ENCODE data around the gene STAG1.
"Not testable (repeated sequence)": the region's sequence is repeated elsewhere in the genome, so short reads cannot be mapped to it uniquely, and the experiment has no call there.

STAG1 gene

GRCh38 chr3:136343873-136344555, 408.2 kb downstream of the STAG1 start:
- H2AFZ ChIP-seq (ENCODE audit: low read depth, low read length, severe bottlenecking) = no peak overlapping the region
- no peak for TF ChIP-seq CTCF (IDR thresholded peaks at IDR 0.05; ENCODE audit: insufficient read depth, low read length, poor library complexity, severe bottlenecking)
- H3K79me2 ChIP-seq (ENCODE audit: insufficient read depth, low read length) = no peaks in the 10 kb centered on the region
- no peaks in the 10 kb centered on the region for H3K9me3 ChIP-seq (ENCODE audit: insufficient read depth, low read length)
- H4K20me1 ChIP-seq (ENCODE audit: low read depth, low read length) = no peaks in the 10 kb centered on the region
- no peaks in the 10 kb centered on the region for H3F3A ChIP-seq (ENCODE audit: insufficient read depth)
- H3K4me2 ChIP-seq (ENCODE audit: low read depth, low read length, poor library complexity, severe bottlenecking) = no peak overlapping the region
- no peak overlapping the region for H3K27ac ChIP-seq (ENCODE audit: low read depth, low read length)
- peaks cover 15% of the 10 kb centered on the region; the same call in 1 of the 2 replicates for H3K36me3 ChIP-seq (ENCODE audit: low read length)
- H3K4me3 ChIP-seq (ENCODE audit: insufficient read depth, low read length, poor library complexity, severe bottlenecking) = no peak overlapping the region
- no peaks in the 10 kb centered on the region for H3K9me2 ChIP-seq (replicated peaks; ENCODE audit: insufficient read depth, low read length)
- no peaks in the 10 kb centered on the region for H3K27me3 ChIP-seq (ENCODE audit: low read length)
- H3K9ac ChIP-seq (ENCODE audit: low read length) = no peak overlapping the region

DNA sequence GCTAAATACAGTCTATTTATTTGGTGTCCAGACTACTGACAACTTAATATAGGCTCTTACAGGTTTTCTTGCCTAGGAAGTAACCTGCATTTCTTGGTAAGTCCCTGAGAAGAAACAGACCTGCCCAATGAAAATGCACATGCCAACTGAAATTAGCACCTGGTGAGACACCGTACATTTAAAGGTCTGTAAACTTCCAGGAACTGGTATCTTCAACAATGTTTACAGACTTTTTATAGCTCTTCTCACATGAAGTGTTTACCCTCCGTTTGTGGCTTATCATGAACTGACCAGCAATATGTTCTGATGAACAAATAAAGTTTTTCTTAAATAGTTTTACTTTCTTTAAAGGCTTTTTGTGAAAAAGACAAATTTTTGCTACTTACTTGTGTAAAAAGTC, 408.7 kb downstream of the STAG1 start:
- H3K27ac ChIP-seq (ENCODE audit: low read depth, low read length) = no peak overlapping the region
- no peak overlapping the region for H3K4me2 ChIP-seq (ENCODE audit: low read depth, low read length, poor library complexity, severe bottlenecking)
- no peak overlapping the region for H3K4me3 ChIP-seq (ENCODE audit: insufficient read depth, low read length, poor library complexity, severe bottlenecking)
- peaks cover 10% of the 10 kb centered on the region; the same call in 1 of the 2 replicates for H3K36me3 ChIP-seq (ENCODE audit: low read length)
- no peaks in the 10 kb centered on the region for H3K79me2 ChIP-seq (ENCODE audit: insufficient read depth, low read length)
- no peak overlapping the region for H3K9ac ChIP-seq (ENCODE audit: low read length)
- H2AFZ ChIP-seq (ENCODE audit: low read depth, low read length, severe bottlenecking) = no peak overlapping the region
- H3K9me2 ChIP-seq (replicated peaks; ENCODE audit: insufficient read depth, low read length) = no peaks in the 10 kb centered on the region
- no peaks in the 10 kb centered on the region for H3K9me3 ChIP-seq (ENCODE audit: insufficient read depth, low read length)
- no peak for TF ChIP-seq EZH2phosphoT487 (conservative IDR thresholded peaks at IDR 0.05; ENCODE audit: low read length)
- no peak for TF ChIP-seq CTCF (IDR thresholded peaks at IDR 0.05; ENCODE audit: insufficient read depth, low read length, poor library complexity, severe bottlenecking)
- no peaks in the 10 kb centered on the region for H4K20me1 ChIP-seq (ENCODE audit: low read depth, low read length)
- H3F3A ChIP-seq (ENCODE audit: insufficient read depth) = no peaks in the 10 kb centered on the region
- no peaks in the 10 kb centered on the region for H3K27me3 ChIP-seq (ENCODE audit: low read length)

- Histone ChIP-seq H3K27me3 (ENCODE audit: low read length) (no peaks in the 10 kb centered on the region), H2AFZ (ENCODE audit: low read depth, low read length, severe bottlenecking) (no peak overlapping the region), H3K9ac (ENCODE audit: low read length) (no peak overlapping the region), H3F3A (ENCODE audit: insufficient read depth) (no peaks in the 10 kb centered on the region), H3K9me3 (ENCODE audit: insufficient read depth, low read length) (no peaks in the 10 kb centered on the region), H3K4me2 (ENCODE audit: low read depth, low read length, poor library complexity, severe bottlenecking) (no peak overlapping the region), H4K20me1 (ENCODE audit: low read depth, low read length) (no peaks in the 10 kb centered on the region), H3K9me2 (replicated peaks; ENCODE audit: insufficient read depth, low read length) (no peaks in the 10 kb centered on the region), H3K27ac (ENCODE audit: low read depth, low read length) (no peak overlapping the region), H3K4me3 (ENCODE audit: insufficient read depth, low read length, poor library complexity, severe bottlenecking) (no peak overlapping the region), H3K79me2 (ENCODE audit: insufficient read depth, low read length) (no peaks in the 10 kb centered on the region), H3K36me3 (ENCODE audit: low read length) (peaks cover 9% of the 10 kb centered on the region)
- TF ChIP-seq EZH2phosphoT487 (conservative IDR thresholded peaks at IDR 0.05; ENCODE audit: low read length) (no peak), CTCF (IDR thresholded peaks at IDR 0.05; ENCODE audit: insufficient read depth, low read length, poor library complexity, severe bottlenecking) (no peak)
Measured at GRCh38 chr3:136336329-136337100, 415.7 kb downstream of the STAG1 start.

- H3K9me2 ChIP-seq (replicated peaks; ENCODE audit: insufficient read depth, low read length); H4K20me1 ChIP-seq (ENCODE audit: low read depth, low read length); H3K79me2 ChIP-seq (ENCODE audit: insufficient read depth, low read length); H3K9me3 ChIP-seq (ENCODE audit: insufficient read depth, low read length); H3K27me3 ChIP-seq (ENCODE audit: low read length); H3K4me3 ChIP-seq (ENCODE audit: insufficient read depth, low read length, poor library complexity, severe bottlenecking); H3K27ac ChIP-seq (ENCODE audit: low read depth, low read length); H3K9ac ChIP-seq (ENCODE audit: low read length); H2AFZ ChIP-seq (ENCODE audit: low read depth, low read length, severe bottlenecking); H3K4me2 ChIP-seq (ENCODE audit: low read depth, low read length, poor library complexity, severe bottlenecking); H3F3A ChIP-seq (ENCODE audit: insufficient read depth): not testable (repeated sequence)
- peaks cover 13% of the 10 kb centered on the region for H3K36me3 ChIP-seq (ENCODE audit: low read length)
Measured at GRCh38 chr3:136334726-136335125, 417.5 kb downstream of the STAG1 start.

All from SU-DHL-6 (cell line).